ENCODE results near the gene DET1. TPM values are rescaled to one million over a fixed set of nuclear protein-coding genes. Genes with fewer than 3 reads are reported as not detected.
"Not testable (repeated sequence)": the region's sequence is repeated elsewhere in the genome, so short reads cannot be mapped to it uniquely, and the experiment has no call there.

The DET1 gene
- total RNA-seq, 1 donor from 2014 or later = 9.1 TPM

- not testable (repeated sequence) for DNase-seq (ENCODE audit: low read depth)
These were observed 5.4 kb downstream of the DET1 start for GRCh38 chr15:88541111-88541510.

GRCh38 chr15:88540350-88540749 is 6.1 kb downstream of the DET1 start:
- not testable (repeated sequence) for DNase-seq (ENCODE audit: low read depth)

- DNase-seq (ENCODE audit: low read depth) = no peak
These were observed 7.0 kb downstream of the DET1 start for GRCh38 chr15:88539441-88539840.

- DNase-seq (ENCODE audit: low read depth) = no peak
These were observed 7.5 kb downstream of the DET1 start for GRCh38 chr15:88538972-88539371.

GRCh38 chr15:88537591-88538317 is 8.7 kb downstream of the DET1 start:
- DNase-seq (ENCODE audit: low read depth) = no peak

GRCh38 chr15:88535607-88536313 is 10.7 kb downstream of the DET1 start:
- no peak for DNase-seq (ENCODE audit: low read depth)

GRCh38 chr15:88535100-88535499 is 11.4 kb downstream of the DET1 start:
- no peak for DNase-seq (ENCODE audit: low read depth)

GRCh38 chr15:88533376-88533775 is 13.1 kb downstream of the DET1 start:
- no peak for DNase-seq (ENCODE audit: low read depth)

- DNase-seq (ENCODE audit: low read depth) = no peak
These were observed 17.4 kb downstream of the DET1 start for GRCh38 chr15:88529021-88529630.

- no peak for DNase-seq (ENCODE audit: low read depth)
These were observed 20.1 kb downstream of the DET1 start for GRCh38 chr15:88526247-88526879.

- no peak for DNase-seq (ENCODE audit: low read depth)
These were observed 21.1 kb downstream of the DET1 start for GRCh38 chr15:88525418-88525817.

GRCh38 chr15:88524094-88524493 is 22.4 kb downstream of the DET1 start:
- DNase-seq (ENCODE audit: low read depth) = not testable (repeated sequence)

GRCh38 chr15:88518903-88519302 is 27.6 kb downstream of the DET1 start:
- DNase-seq (ENCODE audit: low read depth) = no peak

- no peak for DNase-seq (ENCODE audit: low read depth)
These were observed 33.3 kb downstream of the DET1 start for GRCh38 chr15:88513195-88513594.

GRCh38 chr15:88512601-88513000 is 33.9 kb downstream of the DET1 start:
- no peak for DNase-seq (ENCODE audit: low read depth)

- peak; percentile 32 for DNase-seq (ENCODE audit: low read depth)
These were observed 34.4 kb downstream of the DET1 start for GRCh38 chr15:88512078-88512477.

- DNase-seq (ENCODE audit: low read depth) = no peak
These were observed 35.3 kb downstream of the DET1 start for GRCh38 chr15:88511161-88511560.

GRCh38 chr15:88509964-88510363 is 36.5 kb downstream of the DET1 start:
- DNase-seq (ENCODE audit: low read depth) = no peak

GRCh38 chr15:88509321-88509720 is 37.2 kb downstream of the DET1 start:
- DNase-seq (ENCODE audit: low read depth) = no peak

- DNase-seq (ENCODE audit: low read depth) = no peak
These were observed 39.9 kb downstream of the DET1 start for GRCh38 chr15:88506628-88507027.

- DNase-seq (ENCODE audit: low read depth) = no peak
These were observed 40.8 kb downstream of the DET1 start for GRCh38 chr15:88505721-88506120.

- no peak for DNase-seq (ENCODE audit: low read depth)
These were observed 42.0 kb downstream of the DET1 start for GRCh38 chr15:88504445-88504844.
